Measurements from ENCODE around the gene FAM161B. TPM values are rescaled to one million over a fixed set of nuclear protein-coding genes. Genes with fewer than 3 reads are reported as not detected.

The FAM161B gene
- total and polyA plus RNA-seq, 2 of the 13 experiments (the other 11 are each of a cell fraction or from before 2014, with no cell fraction given) = 1.6 to 2.0 TPM

- no peak for TF ChIP-seq ZBTB33 (CRISPR knock-in tag; IDR thresholded peaks at IDR 0.05)
- no peak for TF ChIP-seq IRF2 (CRISPR knock-in tag; IDR thresholded peaks at IDR 0.05)
- TF ChIP-seq GATAD1 (CRISPR knock-in tag; IDR thresholded peaks at IDR 0.05) = 0 out of 2 replicates have a peak, but pooled peaks have one; percentile 18
- TF ChIP-seq SAP130 (CRISPR knock-in tag; IDR thresholded peaks at IDR 0.05; ENCODE audit: low read depth) = peak; percentile 59; the same call in 1 of the 2 replicates
- TF ChIP-seq ZNF234 (CRISPR knock-in tag; conservative IDR thresholded peaks at IDR 0.05) = no peak
- TF ChIP-seq E2F5 (CRISPR knock-in tag; conservative IDR thresholded peaks at IDR 0.05) = no peak
- no peak for TF ChIP-seq CCAR2 (optimal IDR thresholded peaks at IDR 0.05; ENCODE audit: low read depth, low read length)
- no peak for TF ChIP-seq ZSCAN31 (CRISPR knock-in tag; IDR thresholded peaks at IDR 0.05; ENCODE audit: low read depth)
- no peak for TF ChIP-seq ZNF691 (CRISPR knock-in tag; IDR thresholded peaks at IDR 0.05; ENCODE audit: borderline replicate concordance, low read depth)
- TF ChIP-seq ZNF543 (CRISPR knock-in tag; IDR thresholded peaks at IDR 0.05) = no peak
- TF ChIP-seq ZNF616 (CRISPR knock-in tag; IDR thresholded peaks at IDR 0.05; ENCODE audit: low read depth) = no peak
- no peak for TF ChIP-seq ZNF841 (CRISPR knock-in tag; IDR thresholded peaks at IDR 0.05; ENCODE audit: borderline replicate concordance)
- TF ChIP-seq ATM (IDR thresholded peaks at IDR 0.05; ENCODE audit: borderline replicate concordance) = no peak
- no peak for TF ChIP-seq ZNF839 (CRISPR knock-in tag; IDR thresholded peaks at IDR 0.05; ENCODE audit: borderline replicate concordance)
- TF ChIP-seq AKNA (CRISPR knock-in tag; IDR thresholded peaks at IDR 0.05; ENCODE audit: borderline replicate concordance) = no peak
- TF ChIP-seq EHMT2 (IDR thresholded peaks at IDR 0.05; ENCODE audit: borderline replicate concordance, low read depth, low read length) = no peak
- TF ChIP-seq ZNF749 (CRISPR knock-in tag; IDR thresholded peaks at IDR 0.05; ENCODE audit: borderline replicate concordance) = no peak
- TF ChIP-seq RFXAP (CRISPR knock-in tag; IDR thresholded peaks at IDR 0.05; ENCODE audit: borderline replicate concordance) = no peak
- TF ChIP-seq ZNF776 (CRISPR knock-in tag; IDR thresholded peaks at IDR 0.05) = no peak
- no peak for TF ChIP-seq ZNF737 (CRISPR knock-in tag; IDR thresholded peaks at IDR 0.05; ENCODE audit: borderline replicate concordance)
- TF ChIP-seq PRPF4 (IDR thresholded peaks at IDR 0.05; ENCODE audit: low read depth, low read length, poor library complexity, severe bottlenecking) = no peak
- TF ChIP-seq ZNF7 (CRISPR knock-in tag; IDR thresholded peaks at IDR 0.05) = no peak
- peak; percentile 85; the same call in 1 of the 2 replicates for TF ChIP-seq SSRP1 (CRISPR knock-in tag; IDR thresholded peaks at IDR 0.05)
- no peak for TF ChIP-seq ZNF256 (CRISPR knock-in tag; conservative IDR thresholded peaks at IDR 0.05)
Observed at GRCh38 chr14:73996731-73997107, 46.8 kb upstream of the FAM161B start (continued).

Measured in HepG2 (cell line).